H1 (cell line): ENCODE data around the gene RASSF9. TPM values are rescaled to one million over a fixed set of nuclear protein-coding genes. Genes with fewer than 3 reads are reported as not detected.

Experiments
- CTCF ChIA-PET: fragments of 300-600 bp; sonication (Branson Sonifier 250); formaldehyde crosslinking; loops from one replicate; lab custom pipeline; 2021; ENCODE audit not compliant: partially characterized antibody; lab: Charles Lee
- POLR2A ChIA-PET: fragments of 300-600 bp; sonication (Branson Sonifier 250); formaldehyde crosslinking; loops from one replicate; lab custom pipeline; 2021; ENCODE audit warnings: inconsistent platforms; ENCODE audit not compliant: partially characterized antibody; lab: Charles Lee
- DNase-seq, 2 experiments: peaks; one replicate each; pipeline versions ENCODE4 v3.0.0 to v3.0.0-alpha.2; 2010 to 2022; ENCODE audit warnings: low spot score in 2 of 2, low read depth in 1 of 2, mixed read lengths in 1 of 2
- FAIRE-seq: peaks from 2 replicates; lab custom pipeline; 2011; peaks lifted over from hg19 to GRCh38; lab: Jason Lieb, UNC
- H2AFZ ChIP-seq: 2 replicates; pipeline ENCODE4 v1.8.1; 2012; ENCODE audit warnings: low read length, inconsistent platforms
- H2AK5ac ChIP-seq: 2 replicates; pipeline ENCODE4 v1.6.1; 2013; ENCODE audit warnings: low read depth, low read length
- H2BK120ac ChIP-seq: replicated peaks from 2 replicates; pipeline ENCODE3; 2013; ENCODE audit warnings: low read depth, low read length, inconsistent platforms
- H2BK12ac ChIP-seq: 2 replicates; pipeline ENCODE4 v1.6.1; 2013; ENCODE audit warnings: low read depth, low read length
- H2BK15ac ChIP-seq: 2 replicates; pipeline ENCODE4 v1.6.1; 2013; ENCODE audit warnings: low read length
- H2BK20ac ChIP-seq: 2 replicates; pipeline ENCODE4 v1.6.1; 2013; ENCODE audit warnings: low read length
- H2BK5ac ChIP-seq: 2 replicates; pipeline ENCODE4 v1.6.1; 2013; ENCODE audit warnings: low read depth, low read length
- H3K14ac ChIP-seq: 2 replicates; pipeline ENCODE4 v1.6.1; 2013; ENCODE audit warnings: inconsistent platforms; ENCODE audit not compliant: insufficient read length
- H3K18ac ChIP-seq: 2 replicates; pipeline ENCODE4 v1.6.1; 2013; ENCODE audit warnings: low read length; ENCODE audit errors: extremely low read depth
- H3K23ac ChIP-seq: 2 replicates; pipeline ENCODE4 v1.6.1; 2013; ENCODE audit warnings: inconsistent platforms; ENCODE audit not compliant: insufficient read length
- H3K23me2 ChIP-seq: 2 replicates; pipeline ENCODE4 v1.6.1; 2013; ENCODE audit warnings: low read depth, low read length
- H3K27ac ChIP-seq: 2 replicates; pipeline ENCODE4 v1.6.1; 2011; ENCODE audit warnings: low read depth, low read length, inconsistent platforms
- H3K27me3 ChIP-seq, 4 experiments: replicated peaks in 1 of 4; 1 replicate in 1 of 4; 2 replicates in 3 of 4; pipeline versions ENCODE4 v1.6.1 to v1.8.1; 2011 to 2013; ENCODE audit warnings: low read length in 3 of 4, mild to moderate bottlenecking in 3 of 4, inconsistent platforms in 2 of 4, mixed read lengths in 2 of 4, moderate library complexity in 1 of 4; ENCODE audit not compliant: control insufficient read depth in 3 of 4, insufficient read depth in 3 of 4; ENCODE audit errors: extremely low read depth in 1 of 4
- H3K36me3 ChIP-seq, 4 experiments: 2 replicates each; pipeline versions ENCODE4 v1.6.1 to v1.8.1; 2011 to 2013; ENCODE audit warnings: mild to moderate bottlenecking in 4 of 4, low read length in 3 of 4, moderate library complexity in 2 of 4, control low read depth in 1 of 4, inconsistent platforms in 1 of 4; ENCODE audit not compliant: insufficient read depth in 4 of 4, control insufficient read depth in 2 of 4
- H3K4ac ChIP-seq: replicated peaks from 2 replicates; pipeline ENCODE3; 2013; ENCODE audit warnings: low read length, low read depth, mixed read lengths, inconsistent platforms; ENCODE audit not compliant: insufficient read length
- H3K4me1 ChIP-seq, 4 experiments: replicated peaks in 1 of 4; 1 replicate in 1 of 4; 2 replicates in 3 of 4; pipeline versions ENCODE4 v1.6.1 to v1.8.1; 2011 to 2013; ENCODE audit warnings: low read length in 3 of 4, inconsistent platforms in 2 of 4, mixed read lengths in 1 of 4; ENCODE audit not compliant: insufficient read depth in 4 of 4, control insufficient read depth in 3 of 4
- H3K4me2 ChIP-seq, 2 experiments: 2 replicates each; pipeline versions ENCODE4 v1.6.1 to v1.8.1; 2011 to 2013; ENCODE audit warnings: low read depth in 2 of 2, low read length in 2 of 2, control low read depth in 1 of 2, inconsistent platforms in 1 of 2, mild to moderate bottlenecking in 1 of 2; ENCODE audit not compliant: insufficient read depth in 1 of 2
- H3K4me3 ChIP-seq, 4 experiments: fragments of 200-600, 300-600 bp in 1 of 4; sonication (generic), shearing (Covaris generic), sonication (Bioruptor Twin) in 1 of 4; 2 replicates each; pipeline versions ENCODE4 v1.5.1 to v1.8.1; 2011 to 2016; ENCODE audit warnings: low read length in 4 of 4, low read depth in 3 of 4, control low read depth in 2 of 4, inconsistent platforms in 2 of 4, mild to moderate bottlenecking in 2 of 4, mixed read lengths in 1 of 4, moderate library complexity in 1 of 4; ENCODE audit not compliant: insufficient read depth in 2 of 4; ENCODE audit errors: extremely low read depth in 1 of 4
- H3K56ac ChIP-seq: replicated peaks from 2 replicates; pipeline ENCODE3; 2013; ENCODE audit warnings: low read depth, mild to moderate bottlenecking, mixed read lengths, low read length, inconsistent platforms; ENCODE audit not compliant: insufficient read length
- H3K79me1 ChIP-seq: 2 replicates; pipeline ENCODE4 v1.6.1; 2013; ENCODE audit warnings: low read depth, low read length, control low read depth
- H3K79me2 ChIP-seq, 2 experiments: 2 replicates each; pipeline versions ENCODE4 v1.6.1 to v1.8.1; 2012 to 2013; ENCODE audit warnings: low read length in 2 of 2, mild to moderate bottlenecking in 2 of 2, inconsistent platforms in 1 of 2; ENCODE audit not compliant: insufficient read depth in 2 of 2, control insufficient read depth in 1 of 2
- H3K9ac ChIP-seq, 4 experiments: replicated peaks in 1 of 4; 1 replicate in 1 of 4; 2 replicates in 3 of 4; pipeline versions ENCODE4 v1.6.1 to v1.8.1; 2011 to 2013; ENCODE audit warnings: low read depth in 3 of 4, low read length in 3 of 4, control low read depth in 2 of 4, mild to moderate bottlenecking in 2 of 4, moderate library complexity in 2 of 4, inconsistent platforms in 1 of 4; ENCODE audit errors: extremely low read depth in 1 of 4
- H3K9me3 ChIP-seq, 2 experiments: 2 replicates each; pipeline versions ENCODE4 v1.6.1 to v1.8.1; 2012 to 2013; ENCODE audit warnings: mild to moderate bottlenecking in 2 of 2, moderate library complexity in 2 of 2, control low read depth in 1 of 2, inconsistent platforms in 1 of 2, low read depth in 1 of 2, low read length in 1 of 2, mixed read lengths in 1 of 2; ENCODE audit not compliant: insufficient read depth in 2 of 2
- H4K20me1 ChIP-seq, 2 experiments: replicated peaks in 1 of 2; 2 replicates each; pipeline versions ENCODE3 to v1.8.1; 2011 to 2013; ENCODE audit warnings: inconsistent platforms in 2 of 2, low read length in 2 of 2, mild to moderate bottlenecking in 1 of 2; ENCODE audit not compliant: insufficient read depth in 2 of 2, control insufficient read depth in 1 of 2
- H4K5ac ChIP-seq: 2 replicates; pipeline ENCODE4 v1.6.1; 2013; ENCODE audit warnings: low read length, low read depth, mixed read lengths, inconsistent platforms; ENCODE audit not compliant: insufficient read length
- H4K8ac ChIP-seq: 2 replicates; pipeline ENCODE4 v1.8.0; 2013; ENCODE audit warnings: mild to moderate bottlenecking, moderate library complexity, low read length, inconsistent platforms; ENCODE audit not compliant: insufficient read depth; ENCODE audit errors: extremely low read depth
- H4K91ac ChIP-seq: replicated peaks from 2 replicates; pipeline ENCODE3; 2013; ENCODE audit warnings: low read length, mixed read lengths, inconsistent platforms; ENCODE audit not compliant: insufficient read length
- BACH1 ChIP-seq: IDR thresholded peaks from 2 replicates; pipeline ENCODE4 v1.6.1; 2012; ENCODE audit warnings: low read length, improper control_type of control experiment
- CREB1 ChIP-seq: IDR thresholded peaks from 2 replicates; pipeline ENCODE4 v1.6.1; 2012; ENCODE audit warnings: inconsistent platforms
- CTBP2 ChIP-seq: IDR thresholded peaks from 2 replicates; pipeline ENCODE4 v1.7.0; 2011; ENCODE audit warnings: borderline replicate concordance, mild to moderate bottlenecking, moderate library complexity, mixed read lengths, low read length; ENCODE audit not compliant: insufficient read depth, insufficient read length
- CTCF ChIP-seq, 3 experiments: IDR thresholded peaks; 1 replicate in 2 of 3; 2 replicates in 1 of 3; pipeline versions ENCODE4 v1.5.1 to v1.6.1; 2011; ENCODE audit warnings: low read length in 3 of 3, mild to moderate bottlenecking in 3 of 3, inconsistent platforms in 2 of 3, low read depth in 1 of 3, moderate library complexity in 1 of 3; ENCODE audit not compliant: insufficient read depth in 1 of 3; ENCODE audit errors: control extremely low read depth in 1 of 3
- NANOG ChIP-seq: IDR thresholded peaks from 2 replicates; pipeline ENCODE4 v1.6.1; 2011; ENCODE audit warnings: low read length, low read depth, mild to moderate bottlenecking, inconsistent platforms; ENCODE audit not compliant: insufficient read depth, poor library complexity, severe bottlenecking
- NRF1 ChIP-seq: IDR thresholded peaks from 2 replicates; pipeline ENCODE4 v1.6.1; 2011; ENCODE audit warnings: mild to moderate bottlenecking, low read depth, low read length, improper control_type of control experiment
- SP2 ChIP-seq: IDR thresholded peaks from 2 replicates; pipeline ENCODE4 v1.6.1; 2012; ENCODE audit warnings: mild to moderate bottlenecking, low read length, inconsistent platforms
- SUZ12 ChIP-seq: fragments of 200-600 bp; sonication (generic); IDR thresholded peaks from 2 replicates; pipeline ENCODE4 v1.6.1; 2012; ENCODE audit warnings: mild to moderate bottlenecking, inconsistent platforms, low read length, moderate library complexity, mixed read lengths
- WGBS, 2 experiments: shearing (Covaris generic) in 1 of 2; methylation state at CpG; one replicate each; pipeline versions ENCODE4 v1.1.6 to v1.1.7; 2013 to 2015; ENCODE audit warnings: low lambda C conversion rate in 2 of 2, mixed read lengths in 2 of 2, inconsistent platforms in 1 of 2, low coverage in 1 of 2, missing lambda C conversion rate in 1 of 2; ENCODE audit not compliant: insufficient replicate concordance in 2 of 2, insufficient coverage in 1 of 2, insufficient read length in 1 of 2; ENCODE audit errors: extremely low coverage in 1 of 2, missing lambda C conversion rate in 1 of 2; 5-methylcytosine and 5-hydroxymethylcytosine counted together
- polyA plus RNA-seq, 7 experiments: library from polyadenylated mRNA; depleted of rRNA in 3 of 7; stranded (reverse) in 5 of 7; unstranded in 2 of 7; fragments of >200 nt in 5 of 7; fragments of 200-250 nt in 2 of 7; gene quantifications; 1 replicate in 5 of 7; 2 replicates in 1 of 7; 4 replicates in 1 of 7; pipeline versions ENCODE4 v1.2.1 to v1.2.3, GENCODE V29; 2011 to 2013; ENCODE audit warnings: missing spikeins in 2 of 7, mixed read lengths in 2 of 7
- total RNA-seq: library from RNA; stranded (reverse); fragmentation: NEBNext Ultra II Directional; extraction: Animal tissue kit (Norgen Biotek cat#: 25700); gene quantifications from 2 replicates; pipeline ENCODE4 v1.2.1, GENCODE V29; 2021

RASSF9 gene
- total and polyA plus RNA-seq, 2 of the 8 experiments (the other 6 are each of a cell fraction or from before 2014, with no cell fraction given), result 0.06 to 0.39 TPM

- ChIA-PET POLR2A (no interaction called here), CTCF (interaction anchor here (1.3 kb wide), 1 partner anchor 68 kb away, joined by 3 read pairs; no protein-coding TSS in a partner anchor)
- Histone ChIP-seq H4K5ac (no peak overlapping the region), H3K36me3 (no peaks in the 10 kb centered on the region), H2BK120ac (no peak overlapping the region), H2BK15ac (no peak overlapping the region), H3K4me3 (no peak overlapping the region), H3K23ac (no peak overlapping the region), H3K4me1 (no peaks in the 10 kb centered on the region), H3K56ac (no peak overlapping the region), H3K9ac (no peak overlapping the region), H3K27me3 (no peaks in the 10 kb centered on the region), H3K4ac (no peak overlapping the region), H2BK12ac (no peak overlapping the region), H3K27ac (no peak overlapping the region), H2BK20ac (no peak overlapping the region), H4K8ac (no peak overlapping the region), H3K18ac (no peak overlapping the region), H3K23me2 (no peaks in the 10 kb centered on the region), H4K91ac (no peak overlapping the region), H2AFZ (no peak overlapping the region), H3K79me1 (no peaks in the 10 kb centered on the region), H2AK5ac (no peak overlapping the region), H3K14ac (no peak overlapping the region), H3K4me2 (no peak overlapping the region), H2BK5ac (no peak overlapping the region), H3K9me3 (no peaks in the 10 kb centered on the region), H4K20me1 (no peaks in the 10 kb centered on the region), H3K79me2 (no peaks in the 10 kb centered on the region)
- 90% methylated on average over 3 of the region's 3 CpGs; no CpG with 5 or more reads in 1 of the 2 experiments for WGBS, 2 experiments
- FAIRE-seq (no peak), DNase-seq (no peak)
- TF ChIP-seq NRF1 (no peak), SUZ12 (no peak), BACH1 (no peak), CTCF (IDR thresholded peaks at IDR 0.05; ENCODE audit: control extremely low read depth in 1 of 3, insufficient read depth in 1 of 3, low read depth in 1 of 3, low read length in 3 of 3) (no peak), SP2 (no peak), CTBP2 (no peak), CREB1 (no peak), NANOG (no peak)
These were observed 31.5 kb downstream of the RASSF9 start for GRCh38 chr12:85804663-85805062.
